ENCODE results near the gene HMCN2.

DNA sequence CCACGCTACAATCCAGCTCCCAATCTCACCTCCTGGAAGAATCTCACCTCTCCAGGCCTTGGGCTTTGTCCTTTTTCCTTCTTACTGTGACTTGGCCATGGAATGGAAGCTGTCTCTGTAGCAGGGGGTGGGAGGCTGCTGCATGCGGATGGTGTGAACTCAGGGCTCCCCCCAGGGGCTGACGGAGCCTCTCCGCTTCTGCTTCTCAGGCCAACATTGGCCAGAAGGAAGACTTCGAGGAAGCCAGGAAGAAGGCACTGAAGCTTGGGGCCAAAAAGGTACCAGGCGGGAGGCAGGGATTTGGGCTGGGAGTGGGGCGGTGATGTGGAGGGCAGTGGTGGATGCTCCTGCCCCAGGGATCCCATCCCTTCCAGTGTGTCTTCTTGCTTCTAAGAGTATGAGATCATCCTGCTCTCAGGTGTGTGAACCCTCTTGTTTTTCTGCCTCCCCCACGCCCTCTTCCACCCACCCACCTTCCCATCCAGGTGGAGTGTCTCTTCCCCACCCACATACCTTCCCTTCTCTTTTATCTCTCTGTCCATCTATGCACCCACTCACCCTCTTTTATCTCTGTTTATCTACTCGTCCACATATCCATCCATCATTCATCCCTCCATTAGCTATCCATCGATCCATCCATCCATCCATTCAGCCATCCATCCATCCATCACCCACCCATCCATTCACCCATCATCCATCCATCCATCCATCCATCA, 188.7 kb downstream of the HMCN2 start:
- TF ChIP-seq, protein P1, sequence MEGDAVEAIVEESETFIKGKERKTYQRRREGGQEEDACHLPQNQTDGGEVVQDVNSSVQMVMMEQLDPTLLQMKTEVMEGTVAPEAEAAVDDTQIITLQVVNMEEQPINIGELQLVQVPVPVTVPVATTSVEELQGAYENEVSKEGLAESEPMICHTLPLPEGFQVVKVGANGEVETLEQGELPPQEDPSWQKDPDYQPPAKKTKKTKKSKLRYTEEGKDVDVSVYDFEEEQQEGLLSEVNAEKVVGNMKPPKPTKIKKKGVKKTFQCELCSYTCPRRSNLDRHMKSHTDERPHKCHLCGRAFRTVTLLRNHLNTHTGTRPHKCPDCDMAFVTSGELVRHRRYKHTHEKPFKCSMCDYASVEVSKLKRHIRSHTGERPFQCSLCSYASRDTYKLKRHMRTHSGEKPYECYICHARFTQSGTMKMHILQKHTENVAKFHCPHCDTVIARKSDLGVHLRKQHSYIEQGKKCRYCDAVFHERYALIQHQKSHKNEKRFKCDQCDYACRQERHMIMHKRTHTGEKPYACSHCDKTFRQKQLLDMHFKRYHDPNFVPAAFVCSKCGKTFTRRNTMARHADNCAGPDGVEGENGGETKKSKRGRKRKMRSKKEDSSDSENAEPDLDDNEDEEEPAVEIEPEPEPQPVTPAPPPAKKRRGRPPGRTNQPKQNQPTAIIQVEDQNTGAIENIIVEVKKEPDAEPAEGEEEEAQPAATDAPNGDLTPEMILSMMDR (conservative IDR thresholded peaks at IDR 0.05; ENCODE audit: low read length), result no peak
- no peak for TF ChIP-seq EZH2phosphoT487 (IDR thresholded peaks at IDR 0.05; ENCODE audit: borderline replicate concordance, low read depth, low read length)

All from OCI-LY7 (cell line).